Right atrium auricular region (tissue), 2 donors: ENCODE data around the gene GSE1. TPM values are rescaled to one million over a fixed set of nuclear protein-coding genes. Genes with fewer than 3 reads are reported as not detected.
"Not testable (repeated sequence)": the region's sequence is repeated elsewhere in the genome, so short reads cannot be mapped to it uniquely, and the experiment has no call there.

ENCODE experiments used
- DNase-seq: peaks from one replicate; pipeline ENCODE4 v3.0.0-alpha.2; 2019; ENCODE audit warnings: low spot score
- H3K27ac ChIP-seq, 2 donors: fragments of 200-600 bp; sonication (generic); 1 replicate in 1 of 2; 2 replicates in 1 of 2; pipeline ENCODE4 v1.5.1; 2016 to 2019
- H3K27me3 ChIP-seq, 2 donors: fragments of 200-600 bp; sonication (generic); one replicate each; pipeline versions ENCODE4 v1.5.1 to v1.6.0; 2017 to 2019
- H3K36me3 ChIP-seq: fragments of 200-600 bp; sonication (generic); one replicate; pipeline ENCODE4 v1.5.1; 2016
- H3K4me1 ChIP-seq, 2 donors: fragments of 200-600 bp; sonication (generic); one replicate each; pipeline versions ENCODE4 v1.5.1 to v1.6.0; 2017 to 2019
- H3K4me3 ChIP-seq, 2 donors: fragments of 200-600 bp; sonication (generic); 1 replicate in 1 of 2; 2 replicates in 1 of 2; pipeline ENCODE4 v1.5.1; 2017 to 2019; ENCODE audit warnings: mild to moderate bottlenecking in 1 of 2, moderate library complexity in 1 of 2
- H3K9me3 ChIP-seq, 2 donors: fragments of 200-600 bp; sonication (generic); one replicate each; pipeline ENCODE4 v1.5.1; 2019
- total RNA-seq, 2 donors: library from RNA; depleted of rRNA; stranded (reverse); fragments of >200 nt; gene quantifications; one replicate each; pipeline ENCODE4 v1.1.0, GENCODE V29; 2016
- TF ChIP-seq, protein P1 (sequence below), 2 donors: fragments of 200-600 bp; sonication (generic); IDR thresholded peaks; one replicate each; pipeline ENCODE4 v1.5.1; 2019; ENCODE audit warnings: antibody characterized with exemption in 2 of 2

The GSE1 gene
- total RNA-seq, 2 donors from 2014 or later = 37.1 to 55.7 TPM

DNA sequence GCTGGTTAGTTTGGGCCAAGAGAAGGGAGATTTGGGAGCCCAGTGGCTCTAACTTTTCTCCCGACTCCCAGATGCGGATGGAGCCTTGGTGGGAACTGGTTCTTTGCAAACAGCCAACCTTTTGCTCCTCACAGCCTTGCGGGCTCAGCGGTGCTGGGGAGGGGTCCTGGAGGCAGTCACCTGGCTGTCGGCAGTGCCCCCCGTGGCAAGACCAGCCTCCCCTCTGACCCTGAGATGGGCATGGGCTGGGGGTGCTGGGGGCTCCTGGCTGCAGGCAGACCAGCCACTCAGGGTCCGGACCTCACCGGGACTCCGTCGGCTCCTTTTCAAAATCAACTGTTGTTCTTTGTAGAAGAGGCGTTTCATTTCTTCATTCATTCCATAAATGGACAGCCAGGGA is 21.7 kb upstream of the GSE1 start:
- Histone ChIP-seq H3K27me3 (no peaks in the 10 kb centered on the region), H3K27ac (no peak overlapping the region), H3K4me1 (peaks cover 0 to 36% of the 10 kb centered on the region in 2 donors), H3K4me3 (no peak overlapping the region), H3K9me3 (no peaks in the 10 kb centered on the region), H3K36me3 (no peaks in the 10 kb centered on the region)
- DNase-seq = no peak
- TF ChIP-seq, protein P1, sequence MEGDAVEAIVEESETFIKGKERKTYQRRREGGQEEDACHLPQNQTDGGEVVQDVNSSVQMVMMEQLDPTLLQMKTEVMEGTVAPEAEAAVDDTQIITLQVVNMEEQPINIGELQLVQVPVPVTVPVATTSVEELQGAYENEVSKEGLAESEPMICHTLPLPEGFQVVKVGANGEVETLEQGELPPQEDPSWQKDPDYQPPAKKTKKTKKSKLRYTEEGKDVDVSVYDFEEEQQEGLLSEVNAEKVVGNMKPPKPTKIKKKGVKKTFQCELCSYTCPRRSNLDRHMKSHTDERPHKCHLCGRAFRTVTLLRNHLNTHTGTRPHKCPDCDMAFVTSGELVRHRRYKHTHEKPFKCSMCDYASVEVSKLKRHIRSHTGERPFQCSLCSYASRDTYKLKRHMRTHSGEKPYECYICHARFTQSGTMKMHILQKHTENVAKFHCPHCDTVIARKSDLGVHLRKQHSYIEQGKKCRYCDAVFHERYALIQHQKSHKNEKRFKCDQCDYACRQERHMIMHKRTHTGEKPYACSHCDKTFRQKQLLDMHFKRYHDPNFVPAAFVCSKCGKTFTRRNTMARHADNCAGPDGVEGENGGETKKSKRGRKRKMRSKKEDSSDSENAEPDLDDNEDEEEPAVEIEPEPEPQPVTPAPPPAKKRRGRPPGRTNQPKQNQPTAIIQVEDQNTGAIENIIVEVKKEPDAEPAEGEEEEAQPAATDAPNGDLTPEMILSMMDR (IDR thresholded peaks at IDR 0.05) = no peak

DNA sequence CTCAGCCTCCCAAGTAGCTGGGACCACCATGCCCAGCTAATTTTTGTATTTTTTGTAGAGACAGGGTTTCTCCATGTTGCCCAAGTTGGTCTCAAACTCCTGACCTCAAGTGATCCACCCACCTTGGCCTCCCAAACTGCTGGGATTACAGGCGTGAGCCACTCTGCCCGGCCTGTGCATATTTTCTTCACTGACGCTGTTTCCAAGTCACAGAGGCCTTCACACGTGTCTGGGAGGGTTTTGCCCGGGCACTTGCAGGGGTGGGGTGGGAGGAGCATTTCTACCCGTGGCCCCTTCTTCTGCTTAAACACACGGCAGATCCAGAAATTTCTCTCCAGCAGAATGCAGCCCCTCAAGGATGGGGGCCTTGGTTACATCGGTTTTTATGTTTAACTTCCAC is 20.8 kb upstream of the GSE1 start:
- H3K36me3 ChIP-seq, H3K4me3 ChIP-seq, DNase-seq, H3K27me3 ChIP-seq, H3K27ac ChIP-seq, H3K9me3 ChIP-seq: not testable (repeated sequence)
- peaks cover 0 to 29% of the 10 kb centered on the region in 2 donors for H3K4me1 ChIP-seq

DNA sequence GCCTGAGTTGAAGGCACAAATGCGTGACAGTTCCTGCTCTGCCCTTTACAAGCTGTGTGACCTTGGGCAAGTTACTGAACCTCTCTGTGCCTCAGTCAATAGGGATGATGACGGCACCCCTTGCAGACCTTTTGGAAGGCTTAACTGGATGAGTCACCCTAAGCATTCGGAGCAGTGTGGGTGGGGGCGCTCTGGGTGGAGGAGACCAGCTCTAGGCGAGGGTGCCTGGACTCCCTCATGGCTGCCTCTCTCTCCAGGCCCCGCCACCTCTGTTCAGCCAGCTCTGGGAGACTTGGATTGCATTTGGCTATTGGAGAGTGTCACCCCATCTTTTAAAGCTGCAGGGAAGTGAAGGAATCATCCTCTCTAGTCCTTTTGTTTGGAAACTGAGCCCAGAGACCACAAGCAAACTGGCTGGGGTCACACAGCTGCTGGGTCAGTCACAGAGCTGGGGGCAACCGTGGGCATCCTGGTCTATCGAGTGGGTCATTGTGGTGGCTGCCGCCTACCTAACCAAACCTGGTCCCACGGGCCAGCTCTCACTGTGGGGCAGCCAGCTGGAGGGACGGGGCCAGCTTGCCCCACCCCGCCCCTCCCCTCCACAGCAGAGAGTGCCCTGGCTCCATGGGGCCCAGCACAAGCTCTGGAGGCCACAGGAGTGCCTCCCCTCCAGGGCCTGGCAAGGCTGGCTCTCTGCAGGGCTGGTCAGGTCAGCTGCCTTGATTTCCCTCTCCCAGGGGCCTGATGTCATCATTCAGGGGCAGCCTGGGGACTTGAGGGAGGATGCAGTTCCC is 20.2 kb upstream of the GSE1 start:
- Histone ChIP-seq H3K4me3 (no peak overlapping the region), H3K4me1 (peaks cover 0 to 23% of the 10 kb centered on the region in 2 donors), H3K36me3 (no peaks in the 10 kb centered on the region), H3K27me3 (no peaks in the 10 kb centered on the region), H3K9me3 (no peaks in the 10 kb centered on the region), H3K27ac (no peak overlapping the region)
- no peak for DNase-seq
- TF ChIP-seq, protein P1 (IDR thresholded peaks at IDR 0.05) = no peak

DNA sequence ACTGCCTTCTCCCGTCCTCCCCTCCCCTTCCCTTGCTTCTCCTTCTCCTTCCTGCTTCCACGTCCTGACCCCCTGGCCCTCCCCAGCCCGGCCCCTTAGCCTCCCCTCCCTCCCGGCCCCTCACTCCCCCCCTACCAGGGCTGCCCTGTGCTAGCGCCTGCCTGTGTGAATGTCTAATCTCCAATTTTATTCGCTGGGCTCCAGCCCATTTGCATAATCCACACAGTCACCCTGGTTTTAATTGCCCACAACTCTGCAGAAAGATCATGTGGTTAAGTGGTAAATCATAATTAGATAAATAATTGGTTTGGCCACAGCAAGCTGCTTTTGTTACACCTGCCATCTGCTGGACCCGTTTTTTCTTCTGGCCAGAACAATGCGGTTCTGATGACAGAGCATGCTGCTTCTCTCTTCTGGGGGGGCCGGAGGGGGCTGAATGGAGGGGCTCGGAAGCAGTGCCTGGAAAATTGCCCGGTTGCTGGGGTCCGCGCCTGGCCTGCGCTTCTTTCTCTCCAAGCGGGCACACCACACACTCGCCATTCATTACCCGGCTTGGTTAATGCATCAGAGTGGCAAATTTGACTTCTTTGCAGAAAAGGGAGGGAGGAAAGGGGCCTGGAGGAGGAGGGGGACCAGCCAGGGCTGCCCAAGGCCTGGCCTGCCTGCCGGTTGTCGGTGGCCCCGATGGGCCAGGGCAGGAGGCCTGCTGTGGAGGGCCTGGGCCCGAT is 19.5 kb upstream of the GSE1 start:
- Histone ChIP-seq H3K36me3 (no peaks in the 10 kb centered on the region), H3K4me1 (peaks cover 0 to 16% of the 10 kb centered on the region in 2 donors), H3K27ac (no peak overlapping the region), H3K4me3 (no peak overlapping the region), H3K9me3 (no peaks in the 10 kb centered on the region), H3K27me3 (no peaks in the 10 kb centered on the region)
- TF ChIP-seq, protein P1 (IDR thresholded peaks at IDR 0.05) = no peak
- DNase-seq = no peak

DNA sequence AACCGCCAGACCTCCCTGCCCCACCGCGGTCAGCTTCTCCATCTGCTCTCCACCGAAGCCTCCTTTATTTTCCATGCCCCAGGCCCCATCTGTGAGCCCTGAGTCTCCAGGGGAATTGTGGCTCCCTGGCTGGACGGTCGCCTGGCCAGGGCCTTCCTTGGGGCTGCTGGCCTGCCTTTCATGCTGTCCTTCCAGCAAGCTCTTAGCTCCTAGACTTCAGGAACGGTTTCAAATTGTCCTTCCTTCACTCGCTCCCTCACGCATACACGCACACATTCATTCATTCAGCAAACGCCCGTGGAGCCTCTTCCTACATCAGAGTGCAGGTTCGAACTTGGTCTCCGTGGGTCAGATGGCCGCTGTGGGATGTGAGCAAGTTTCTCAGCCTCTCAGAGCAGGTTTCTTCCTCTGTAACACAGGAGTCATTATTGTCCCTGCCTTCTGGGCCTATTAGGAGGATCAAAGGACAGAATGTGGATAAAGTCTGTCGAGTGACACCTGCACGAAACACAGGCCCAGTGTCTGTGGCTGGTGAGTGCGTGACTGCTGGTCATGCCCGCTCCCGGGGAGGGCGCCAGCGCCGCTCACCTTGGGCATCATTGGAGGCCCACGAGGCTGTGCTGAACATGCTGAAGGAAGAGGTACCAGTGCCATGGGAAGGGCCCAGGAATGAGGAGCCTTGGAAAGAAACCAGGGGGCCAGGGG is 18.7 kb upstream of the GSE1 start:
- no peak for DNase-seq
- no peaks in the 10 kb centered on the region for H3K9me3 ChIP-seq
- no peak overlapping the region for H3K4me3 ChIP-seq
- H3K27me3 ChIP-seq = no peaks in the 10 kb centered on the region
- peaks cover 0 to 12% of the 10 kb centered on the region in 2 donors for H3K4me1 ChIP-seq
- H3K36me3 ChIP-seq = no peaks in the 10 kb centered on the region
- TF ChIP-seq, protein P1 (IDR thresholded peaks at IDR 0.05) = no peak
- H3K27ac ChIP-seq = no peak overlapping the region
